ENCODE measurements around the gene TMEM59L.

DNA sequence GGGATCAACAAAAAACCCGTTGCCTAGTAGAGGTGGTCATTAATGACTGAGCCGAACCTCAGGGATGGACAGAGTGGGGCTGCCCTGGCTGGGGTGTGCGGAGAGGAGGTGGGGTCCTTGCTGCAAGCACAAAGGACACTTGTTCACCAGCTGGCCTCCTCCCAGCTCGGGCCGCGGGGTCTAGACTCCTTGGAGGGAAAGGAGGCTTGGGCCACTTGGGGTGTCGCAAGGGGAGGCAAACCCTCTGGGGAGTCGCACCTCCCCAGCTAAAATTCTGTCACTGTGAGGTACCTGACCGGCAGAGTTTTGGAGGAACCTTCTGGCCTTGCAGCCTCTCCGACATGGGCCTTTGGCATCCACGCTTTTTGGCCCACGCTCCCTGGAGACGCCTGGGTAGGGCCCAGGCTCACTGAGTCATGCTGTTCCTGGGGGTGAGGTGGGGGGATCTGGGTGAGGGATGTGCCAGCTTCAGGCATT, 32.4 kb downstream of the TMEM59L start:
- TF ChIP-seq EP300 (IDR thresholded peaks at IDR 0.05) (no peak), POLR2A (IDR thresholded peaks at IDR 0.05) (no peak)
